GM19463 (cell line): Measurements from ENCODE around the gene KRTAP5-7.
"Not testable (repeated sequence)": the region's sequence is repeated elsewhere in the genome, so short reads cannot be mapped to it uniquely, and the experiment has no call there.

Experiments
- ATAC-seq: cut with Tn5 transposase; IDR thresholded peaks from one replicate; pipeline ENCODE4 v1.9.1; 2021; ENCODE audit warnings: mild to moderate bottlenecking, moderate library complexity; ENCODE audit not compliant: unreplicated experiment

Gene KRTAP5-7

GRCh38 chr11:71556018-71556417 lies 29.0 kb downstream of the KRTAP5-7 start:
- ATAC-seq: no peak

DNA sequence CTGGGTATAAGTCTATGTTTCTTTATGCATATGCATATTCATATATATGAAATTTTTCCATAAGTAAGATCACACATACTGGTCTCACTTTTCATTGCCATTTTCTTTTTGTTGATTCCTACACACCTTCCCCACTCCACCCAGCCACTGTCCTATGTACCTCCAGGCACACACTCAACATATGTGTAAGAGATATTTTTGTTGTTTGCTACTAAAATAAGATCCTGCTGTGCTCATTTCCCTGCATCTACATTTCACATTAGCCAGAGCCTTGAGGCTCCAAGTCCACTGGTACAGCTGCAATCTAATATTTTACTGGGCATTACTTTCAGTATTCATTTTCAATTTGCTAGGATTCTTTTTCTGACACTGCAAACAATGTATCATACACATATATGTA lies 30.2 kb downstream of the KRTAP5-7 start:
- no peak for ATAC-seq

DNA sequence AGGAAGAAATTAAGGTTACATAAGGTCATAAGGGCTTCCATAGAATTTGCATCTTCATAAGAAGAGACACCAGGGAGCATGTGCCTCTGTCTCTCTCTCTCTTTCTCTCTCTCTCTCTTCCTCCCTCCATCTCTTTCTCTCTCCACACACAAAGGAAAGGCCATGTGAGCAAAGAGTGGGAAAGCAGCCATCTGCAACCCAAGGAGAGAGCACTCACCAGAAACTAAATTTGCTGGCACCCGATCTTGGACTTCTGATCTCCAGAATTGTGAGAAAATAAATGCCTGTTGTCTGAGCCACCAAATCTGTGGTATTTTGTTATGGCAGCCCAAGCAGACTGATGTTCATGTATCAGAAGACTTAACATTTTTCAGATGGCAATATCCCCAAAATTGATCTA lies 31.9 kb downstream of the KRTAP5-7 start:
- ATAC-seq: no peak

- no peak for ATAC-seq
These were observed 35.1 kb downstream of the KRTAP5-7 start for GRCh38 chr11:71562120-71562519.

- ATAC-seq: no peak
These were observed 36.3 kb downstream of the KRTAP5-7 start for GRCh38 chr11:71563406-71563805.

GRCh38 chr11:71564430-71564829 lies 37.4 kb downstream of the KRTAP5-7 start:
- no peak for ATAC-seq

- ATAC-seq: no peak
These were observed 38.2 kb downstream of the KRTAP5-7 start, which contains the start of gene KRTAP5-10 for GRCh38 chr11:71565263-71565662. Gene KRTAP5-10 (plus strand): TSS chr11:71565563. CDS start chr11:71565588, 25 bp downstream.

DNA sequence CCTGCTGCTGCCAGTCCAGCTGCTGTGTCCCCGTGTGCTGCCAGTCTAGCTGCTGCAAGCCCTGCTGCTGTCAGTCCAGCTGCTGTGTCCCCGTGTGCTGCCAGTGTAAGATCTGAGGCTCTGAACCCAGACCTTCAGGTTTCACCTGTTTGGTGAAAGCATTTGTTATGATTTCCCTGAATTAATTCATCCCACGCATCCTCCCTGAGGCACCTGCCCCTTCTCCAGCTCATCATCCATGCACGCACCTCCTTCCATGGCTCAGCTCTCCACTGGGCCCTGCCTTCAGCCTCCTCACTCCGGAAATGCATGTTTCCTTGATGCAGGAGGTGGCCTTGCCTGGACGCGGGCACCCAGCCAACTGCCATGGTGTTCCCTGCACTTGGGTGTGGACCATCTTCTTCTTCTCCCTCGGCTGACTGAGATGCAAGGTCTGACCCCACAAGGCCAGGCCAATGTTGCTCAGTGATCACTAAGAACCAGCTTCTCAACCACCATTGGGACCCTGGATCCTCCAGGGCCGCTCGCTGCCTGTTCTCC lies 39.1 kb downstream of the KRTAP5-7 start:
- no peak for ATAC-seq

DNA sequence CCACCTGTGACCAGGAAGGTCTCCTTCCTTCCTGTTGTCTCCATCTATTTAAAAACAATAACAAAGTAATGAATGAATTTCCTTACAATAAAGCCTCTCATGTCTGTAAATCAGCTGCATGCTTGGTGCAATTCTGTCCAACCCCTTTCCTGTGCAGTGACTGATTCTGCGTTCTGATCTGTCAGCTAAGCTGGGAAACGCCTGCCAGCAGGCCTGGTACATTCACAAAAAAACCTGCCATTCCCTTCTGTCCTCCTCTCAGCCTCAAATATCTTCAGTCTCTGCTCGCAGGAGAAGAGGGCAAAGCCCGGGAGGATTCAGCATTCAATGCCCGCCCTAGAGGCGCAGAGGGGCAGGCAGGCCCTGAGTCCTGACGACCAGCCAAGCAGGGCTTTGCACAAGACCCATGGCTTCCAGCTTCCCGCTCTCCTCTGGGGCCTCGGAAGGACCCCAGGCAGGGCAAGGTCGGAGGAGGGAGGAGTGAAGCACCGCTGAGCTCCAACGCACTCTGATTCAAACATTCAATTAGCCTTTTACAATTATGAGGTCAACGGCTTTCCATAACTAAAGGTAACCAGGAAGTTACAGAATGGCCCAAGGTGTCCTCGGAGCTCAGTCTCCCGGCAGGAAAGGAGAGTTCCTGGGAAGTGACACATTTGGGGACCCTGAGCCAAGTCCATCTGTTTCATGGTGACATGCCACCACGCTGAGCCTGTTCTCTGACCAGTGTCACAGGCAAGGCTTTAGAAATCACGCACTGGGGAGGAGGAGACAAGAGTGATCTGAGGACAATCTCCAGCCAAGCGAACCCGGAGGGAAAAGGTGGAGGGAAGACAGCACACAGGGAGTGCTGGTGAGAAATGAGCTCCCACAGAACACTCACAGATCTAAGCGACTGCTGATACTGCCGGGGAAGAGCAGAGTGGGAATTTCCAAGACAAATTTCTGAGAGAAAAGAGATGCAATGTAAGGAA lies 39.8 kb downstream of the KRTAP5-7 start:
- not testable (repeated sequence) for ATAC-seq

- not testable (repeated sequence) for ATAC-seq
These were observed 40.6 kb downstream of the KRTAP5-7 start for GRCh38 chr11:71567633-71568032.

DNA sequence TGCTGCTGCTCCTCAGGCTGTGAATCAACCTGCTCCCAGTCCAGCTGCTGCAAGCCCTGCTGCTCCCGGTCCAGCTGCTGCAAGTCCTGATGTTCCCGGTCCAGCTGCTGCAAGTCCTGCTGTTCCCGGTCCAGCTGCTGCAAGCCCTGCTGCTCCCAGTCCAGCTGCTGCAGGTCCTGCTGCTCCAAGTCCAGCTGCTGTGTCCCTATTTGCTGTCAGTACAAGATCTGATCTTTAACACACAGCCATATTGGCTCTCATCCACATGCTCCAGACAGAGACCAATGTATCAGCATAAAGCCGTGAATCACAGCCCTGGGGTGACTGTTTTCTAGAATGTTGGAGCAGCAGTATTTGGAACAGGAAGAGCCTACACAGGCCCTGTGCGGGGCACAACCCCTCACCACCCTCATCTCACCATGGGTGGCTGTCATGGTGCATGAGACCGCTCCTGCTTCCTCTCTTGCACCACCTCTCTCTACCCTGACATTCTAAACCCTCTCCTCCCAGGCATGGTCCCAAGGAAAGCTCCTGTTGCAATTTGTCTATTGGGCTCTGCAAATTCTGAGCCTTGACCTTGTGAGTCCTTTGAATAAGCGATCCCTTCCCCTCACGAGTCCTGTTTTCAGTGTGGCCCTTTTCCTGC lies 41.8 kb downstream of the KRTAP5-7 start:
- ATAC-seq: no peak

DNA sequence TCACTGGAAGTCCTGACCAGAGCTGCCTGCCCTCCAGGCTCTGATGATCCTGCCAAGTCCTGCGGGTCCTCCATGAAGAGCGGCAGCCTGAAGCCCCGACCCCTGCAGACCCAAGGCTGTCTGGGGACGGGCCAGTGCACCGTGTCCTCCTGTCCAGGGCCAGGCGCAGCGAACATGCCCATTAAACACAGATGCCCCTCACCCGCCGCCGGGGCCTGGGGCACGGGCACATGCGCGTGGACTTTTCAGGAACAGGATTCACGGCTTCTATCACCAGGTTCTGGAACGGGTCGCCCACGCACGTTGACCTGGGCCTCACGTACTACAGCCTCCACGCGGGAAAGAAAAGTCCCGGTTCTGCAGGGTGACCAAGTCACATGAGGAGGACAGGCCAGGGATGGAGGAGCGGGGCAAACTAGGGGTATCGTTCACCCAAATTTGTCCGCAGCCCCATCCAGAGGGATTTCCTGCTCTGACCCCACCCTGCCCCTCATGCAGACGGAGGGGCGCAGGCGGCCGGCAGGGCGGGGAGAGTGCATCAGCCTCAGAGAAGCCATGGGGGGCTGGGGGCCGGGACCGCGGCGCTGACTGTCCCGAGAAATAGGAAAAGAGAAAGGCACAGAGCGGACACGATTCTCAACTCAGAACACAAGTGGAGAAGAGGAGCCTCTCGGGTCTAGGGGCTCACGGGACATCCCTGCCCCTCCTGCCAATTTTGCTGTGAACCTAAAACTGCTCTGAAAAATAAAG lies 44.2 kb downstream of the KRTAP5-7 start:
- ATAC-seq: not testable (repeated sequence)

DNA sequence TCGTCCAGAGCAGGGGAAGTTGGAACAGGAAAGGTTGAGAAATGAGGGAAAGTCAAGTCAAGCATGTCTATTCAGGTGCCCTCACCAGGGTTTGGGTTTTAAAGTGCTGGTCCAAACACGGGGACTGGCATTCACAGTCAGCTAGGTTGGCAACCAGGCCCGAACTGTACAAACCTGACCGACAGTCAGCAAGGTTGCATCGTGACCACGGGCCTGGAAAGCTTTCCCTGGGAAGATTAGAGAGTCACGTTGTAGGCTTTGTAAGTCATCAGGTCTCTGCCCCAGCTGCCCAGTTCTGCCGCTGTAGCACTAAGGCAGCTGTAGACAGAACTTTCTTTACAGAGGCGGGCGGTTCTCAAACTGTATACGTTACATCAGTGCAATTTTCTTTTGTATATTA lies 45.7 kb downstream of the KRTAP5-7 start:
- no peak for ATAC-seq

DNA sequence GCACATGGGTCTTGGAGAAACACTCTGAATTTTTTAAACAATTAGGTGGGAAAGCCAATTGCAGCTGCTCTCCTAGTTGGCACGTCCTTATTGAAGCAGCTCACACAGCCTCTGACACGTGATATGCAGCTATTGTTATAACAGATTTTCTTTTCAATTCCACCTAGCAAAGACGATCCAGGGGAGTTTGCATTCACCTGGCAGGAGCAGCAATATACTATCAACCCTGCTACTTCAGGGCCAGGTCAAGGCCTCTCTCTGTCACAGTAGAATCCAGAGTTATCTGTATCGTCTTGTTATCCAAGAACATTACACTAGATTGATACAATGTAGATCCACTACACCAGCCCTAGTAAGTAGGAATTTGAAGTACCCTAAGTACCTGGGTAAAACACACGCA lies 47.4 kb downstream of the KRTAP5-7 start:
- ATAC-seq: no peak

DNA sequence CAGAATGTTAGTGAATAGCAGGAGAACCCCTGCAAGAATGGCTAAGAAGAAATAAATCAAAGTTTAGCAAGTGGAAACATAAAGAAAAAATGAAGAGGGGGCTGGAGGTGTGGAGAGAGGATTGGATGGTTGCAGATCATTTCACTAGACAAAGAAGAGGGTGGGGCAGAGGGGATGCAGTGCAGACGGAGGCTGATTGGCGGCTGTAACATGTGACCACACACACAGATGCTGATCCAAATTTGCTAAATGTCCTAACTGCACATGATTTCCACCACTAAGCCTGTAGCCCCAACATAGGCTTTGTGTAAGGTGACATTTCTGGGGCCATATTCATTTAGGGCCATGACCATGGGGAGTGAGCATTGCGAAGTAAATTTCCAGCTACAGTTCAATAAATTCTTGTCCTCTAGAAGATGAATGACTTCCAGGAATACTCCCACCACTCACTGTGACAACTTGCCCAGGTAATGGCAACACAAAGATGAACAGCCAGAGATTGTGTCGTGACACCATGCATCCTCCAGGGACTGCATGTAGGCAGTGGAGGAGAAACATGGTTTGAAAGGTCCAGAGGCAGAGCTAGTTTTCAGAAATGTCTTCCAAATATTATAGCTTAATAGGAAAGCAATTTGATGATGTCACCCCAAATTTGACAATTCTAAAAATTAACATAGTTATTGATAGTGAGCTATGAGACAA lies 48.8 kb downstream of the KRTAP5-7 start:
- no peak for ATAC-seq

DNA sequence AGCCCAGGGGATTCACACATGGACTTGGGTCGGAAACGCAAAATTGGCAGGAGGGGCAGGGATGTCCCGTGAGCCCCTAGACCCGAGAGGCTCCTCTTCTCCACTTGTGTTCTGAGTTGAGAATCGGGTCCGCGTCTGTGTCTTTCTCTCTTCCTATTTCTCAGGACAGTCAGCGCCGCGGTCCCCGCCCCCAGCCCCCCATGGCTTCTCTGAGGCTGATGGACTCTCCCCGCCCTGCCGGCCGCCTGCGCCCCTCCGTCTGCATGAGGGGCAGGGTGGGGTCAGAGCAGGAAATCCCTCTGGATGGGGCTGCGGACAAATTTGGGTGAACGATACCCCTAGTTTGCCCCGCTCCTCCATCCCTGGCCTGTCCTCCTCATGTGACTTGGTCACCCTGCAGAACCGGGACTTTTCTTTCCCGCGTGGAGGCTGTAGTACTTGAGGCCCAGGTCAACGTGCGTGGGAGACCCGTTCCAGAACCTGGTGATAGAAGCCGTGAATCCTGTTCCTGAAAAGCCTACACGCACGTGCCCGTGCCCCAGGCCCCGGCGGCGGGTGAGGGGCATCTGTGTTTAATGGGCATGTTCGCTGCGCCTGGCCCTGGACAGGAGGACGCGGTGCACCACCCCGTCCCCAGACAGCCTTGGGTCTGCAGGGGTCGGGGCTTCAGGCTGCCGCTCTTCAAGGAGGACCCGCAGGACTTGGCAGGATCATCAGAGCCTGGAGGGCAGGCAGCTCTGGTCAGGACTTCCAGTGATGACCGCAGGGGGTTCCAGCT lies 49.8 kb downstream of the KRTAP5-7 start:
- not testable (repeated sequence) for ATAC-seq

GRCh38 chr11:71577469-71578004 lies 50.5 kb downstream of the KRTAP5-7 start:
- ATAC-seq: no peak
